Activated CD8-positive, alpha-beta memory T cell treated with anti-CD3 and anti-CD28 coated beads, Interleukin-2, amount 10 ng/mL, durations not matched to agents 7 days and 5 days (primary cell): ENCODE measurements around the gene BARX1. TPM values are rescaled to one million over a fixed set of nuclear protein-coding genes. Genes with fewer than 3 reads are reported as not detected.
A peak's percentile ranks its signal among the peaks of the same experiment; 100 is the strongest.

Experiments
- ATAC-seq: fragments of 150-1000 bp; cut with Tn5 transposase; one replicate; pipeline ENCODE4 v1.10.0; 2021; ENCODE audit warnings: moderate library complexity
- CTCF ChIA-PET: fragments of 350-600 bp; sonication (Branson Sonifier 250); formaldehyde crosslinking; loops from one replicate; lab custom pipeline; 2021; ENCODE audit warnings: antibody characterized with exemption; lab: Charles Lee
- DNase-seq: peaks from one replicate; pipeline ENCODE4 v3.0.0-alpha.2; 2020
- H3K27ac Mint-ChIP-seq: one replicate; pipeline ENCODE4 v1.8.0; 2021; ENCODE audit warnings: mild to moderate bottlenecking, mixed read lengths
- H3K27me3 Mint-ChIP-seq: one replicate; pipeline ENCODE4 v1.8.0; 2021; ENCODE audit warnings: mixed read lengths
- H3K36me3 Mint-ChIP-seq: one replicate; pipeline ENCODE4 v1.8.0; 2021; ENCODE audit warnings: mild to moderate bottlenecking, mixed read lengths
- H3K4me1 Mint-ChIP-seq: one replicate; pipeline ENCODE4 v1.8.0; 2021; ENCODE audit warnings: mixed read lengths
- H3K4me3 Mint-ChIP-seq: one replicate; pipeline ENCODE4 v1.8.0; 2021; ENCODE audit warnings: mild to moderate bottlenecking, moderate library complexity, mixed read lengths
- H3K9me3 Mint-ChIP-seq: one replicate; pipeline ENCODE4 v1.8.0; 2022; ENCODE audit warnings: low read depth, mixed read lengths
- total RNA-seq, 2 experiments: library from RNA; stranded (reverse); gene quantifications; one replicate each; pipeline ENCODE4 v1.2.3, GENCODE V29; 2021

Gene BARX1
- total RNA-seq, result not detected

- CTCF ChIA-PET, result interaction anchor here (0.9 kb wide), 1 partner anchor 7 kb away, joined by 3 read pairs; no protein-coding TSS in a partner anchor
- no peak for DNase-seq
- Mint-ChIP-seq H3K36me3 (peaks cover 3% of the 10 kb centered on the region), H3K4me1 (peaks cover 37% of the 10 kb centered on the region), H3K27me3 (peaks cover 83% of the 10 kb centered on the region), H3K27ac (no peak within 1 kb of the TSS), H3K9me3 (no peaks in the 10 kb centered on the region), H3K4me3 (peak within 1 kb of the TSS; percentile 61)
- ATAC-seq, result no peak
Measured at GRCh38 chr9:93955111-93955980, at the start of gene BARX1. Gene BARX1, minus strand, starts transcription at chr9:93955355. Its CDS starts 209 bp downstream, at chr9:93955146.

GRCh38 chr9:94002316-94003140, 47.4 kb upstream of the BARX1 start:
- H3K4me3 Mint-ChIP-seq, result no peak overlapping the region
- DNase-seq (peak; percentile 50), ATAC-seq (no peak)
- no peaks in the 10 kb centered on the region for H3K4me1 Mint-ChIP-seq
- CTCF ChIA-PET, result interaction anchor here (1.2 to 2.5 kb wide), 4 partner anchors 9 to 211 kb away, joined by 3 to 17 read pairs (median 6); no protein-coding TSS in a partner anchor
- H3K27me3 Mint-ChIP-seq, result peaks cover 22% of the 10 kb centered on the region
- H3K27ac Mint-ChIP-seq, result no peak overlapping the region
- H3K36me3 Mint-ChIP-seq, result no peaks in the 10 kb centered on the region
- no peaks in the 10 kb centered on the region for H3K9me3 Mint-ChIP-seq

- H3K9me3 Mint-ChIP-seq, result no peaks in the 10 kb centered on the region
- peaks cover 35% of the 10 kb centered on the region for H3K27me3 Mint-ChIP-seq
- H3K27ac Mint-ChIP-seq, result no peak overlapping the region
- ATAC-seq (no peak), DNase-seq (no peak)
- H3K4me3 Mint-ChIP-seq, result no peak overlapping the region
- H3K4me1 Mint-ChIP-seq, result no peaks in the 10 kb centered on the region
- CTCF ChIA-PET, result no interaction called here
- no peaks in the 10 kb centered on the region for H3K36me3 Mint-ChIP-seq
Measured at GRCh38 chr9:93996863-93997262, 41.7 kb upstream of the BARX1 start.

- Mint-ChIP-seq H3K36me3 (no peaks in the 10 kb centered on the region), H3K4me1 (no peaks in the 10 kb centered on the region), H3K27ac (no peak overlapping the region), H3K27me3 (peaks cover 37% of the 10 kb centered on the region), H3K9me3 (no peaks in the 10 kb centered on the region), H3K4me3 (no peak overlapping the region)
- DNase-seq (no peak), ATAC-seq (no peak)
- CTCF ChIA-PET, result no interaction called here
Measured at GRCh38 chr9:93996367-93996766, 41.2 kb upstream of the BARX1 start.

- H3K36me3 Mint-ChIP-seq, result no peaks in the 10 kb centered on the region
- H3K4me1 Mint-ChIP-seq, result no peaks in the 10 kb centered on the region
- no peak overlapping the region for H3K4me3 Mint-ChIP-seq
Measured at GRCh38 chr9:93994545-93994944, 39.4 kb upstream of the BARX1 start.

GRCh38 chr9:93994132-93994531, 39.0 kb upstream of the BARX1 start:
- H3K4me3 Mint-ChIP-seq, result no peak overlapping the region
- CTCF ChIA-PET, result interaction anchor here (1.9 kb wide), 1 partner anchor 19 kb away, joined by 7 read pairs; no protein-coding TSS in a partner anchor
- H3K27me3 Mint-ChIP-seq, result peaks cover 55% of the 10 kb centered on the region
- no peaks in the 10 kb centered on the region for H3K36me3 Mint-ChIP-seq
- no peak overlapping the region for H3K27ac Mint-ChIP-seq
- DNase-seq (no peak), ATAC-seq (no peak)
- H3K4me1 Mint-ChIP-seq, result no peaks in the 10 kb centered on the region
- H3K9me3 Mint-ChIP-seq, result peaks cover 5% of the 10 kb centered on the region

More at GRCh38 chr9:93994545-93994944, 39.4 kb upstream of the BARX1 start:
- peaks cover 51% of the 10 kb centered on the region for H3K27me3 Mint-ChIP-seq
- ATAC-seq (no peak), DNase-seq (no peak)
- peaks cover 5% of the 10 kb centered on the region for H3K9me3 Mint-ChIP-seq
- H3K27ac Mint-ChIP-seq, result no peak overlapping the region
- CTCF ChIA-PET, result interaction anchor here (1.4 kb wide), 1 partner anchor 19 kb away, joined by 6 read pairs; no protein-coding TSS in a partner anchor

GRCh38 chr9:93992830-93993229, 37.7 kb upstream of the BARX1 start:
- no peak overlapping the region for H3K4me3 Mint-ChIP-seq
- no peaks in the 10 kb centered on the region for H3K36me3 Mint-ChIP-seq
- CTCF ChIA-PET, result interaction anchor here (1.1 to 1.9 kb wide), 2 partner anchors 9 to 20 kb away, joined by 6 to 7 read pairs; no protein-coding TSS in a partner anchor
- ATAC-seq (no peak), DNase-seq (no peak)
- H3K27ac Mint-ChIP-seq, result no peak overlapping the region
- H3K27me3 Mint-ChIP-seq, result peaks cover 65% of the 10 kb centered on the region
- H3K4me1 Mint-ChIP-seq, result no peaks in the 10 kb centered on the region
- peaks cover 8% of the 10 kb centered on the region for H3K9me3 Mint-ChIP-seq

- no peak overlapping the region for H3K4me3 Mint-ChIP-seq
- no peaks in the 10 kb centered on the region for H3K4me1 Mint-ChIP-seq
- no peak overlapping the region for H3K27ac Mint-ChIP-seq
- peaks cover 13% of the 10 kb centered on the region for H3K9me3 Mint-ChIP-seq
- H3K27me3 Mint-ChIP-seq, result peaks cover 65% of the 10 kb centered on the region
- no peak for DNase-seq
- CTCF ChIA-PET, result no interaction called here
- H3K36me3 Mint-ChIP-seq, result peaks cover 2% of the 10 kb centered on the region
- no peak for ATAC-seq
Measured at GRCh38 chr9:93990448-93990847, 35.3 kb upstream of the BARX1 start.

GRCh38 chr9:93988056-93988455, 32.9 kb upstream of the BARX1 start:
- Mint-ChIP-seq H3K27me3 (peaks cover 59% of the 10 kb centered on the region), H3K36me3 (peaks cover 2% of the 10 kb centered on the region), H3K27ac (no peak overlapping the region), H3K9me3 (peaks cover 13% of the 10 kb centered on the region), H3K4me1 (no peaks in the 10 kb centered on the region), H3K4me3 (no peak overlapping the region)
- CTCF ChIA-PET, result no interaction called here
- DNase-seq (no peak), ATAC-seq (no peak)

- ATAC-seq, result no peak
- H3K27ac Mint-ChIP-seq, result no peak overlapping the region
- CTCF ChIA-PET, result no interaction called here
Measured at GRCh38 chr9:93984860-93985259, 29.7 kb upstream of the BARX1 start.

GRCh38 chr9:93983875-93984274, 28.7 kb upstream of the BARX1 start:
- Mint-ChIP-seq H3K4me1 (no peaks in the 10 kb centered on the region), H3K27ac (no peak overlapping the region), H3K27me3 (peaks cover 44% of the 10 kb centered on the region), H3K4me3 (no peak overlapping the region), H3K36me3 (peaks cover 2% of the 10 kb centered on the region), H3K9me3 (peaks cover 7% of the 10 kb centered on the region)
- DNase-seq, result no peak
- CTCF ChIA-PET, result no interaction called here
- no peak for ATAC-seq

More at GRCh38 chr9:93984860-93985259, 29.7 kb upstream of the BARX1 start:
- peaks cover 54% of the 10 kb centered on the region for H3K27me3 Mint-ChIP-seq
- peaks cover 8% of the 10 kb centered on the region for H3K9me3 Mint-ChIP-seq
- no peak overlapping the region for H3K4me3 Mint-ChIP-seq
- no peaks in the 10 kb centered on the region for H3K4me1 Mint-ChIP-seq
- peaks cover 2% of the 10 kb centered on the region for H3K36me3 Mint-ChIP-seq
- no peak for DNase-seq

- no peaks in the 10 kb centered on the region for H3K36me3 Mint-ChIP-seq
- H3K9me3 Mint-ChIP-seq, result no peaks in the 10 kb centered on the region
- H3K27me3 Mint-ChIP-seq, result peaks cover 24% of the 10 kb centered on the region
- no peak overlapping the region for H3K27ac Mint-ChIP-seq
- no peak for ATAC-seq
- CTCF ChIA-PET, result no interaction called here
- no peaks in the 10 kb centered on the region for H3K4me1 Mint-ChIP-seq
- no peak for DNase-seq
- no peak overlapping the region for H3K4me3 Mint-ChIP-seq
Measured at GRCh38 chr9:93979721-93980120, 24.6 kb upstream of the BARX1 start.

GRCh38 chr9:93978551-93978950, 23.4 kb upstream of the BARX1 start:
- DNase-seq (no peak), ATAC-seq (no peak)
- no peak overlapping the region for H3K4me3 Mint-ChIP-seq
- H3K36me3 Mint-ChIP-seq, result no peaks in the 10 kb centered on the region
- H3K4me1 Mint-ChIP-seq, result no peaks in the 10 kb centered on the region
- no peaks in the 10 kb centered on the region for H3K9me3 Mint-ChIP-seq
- H3K27ac Mint-ChIP-seq, result no peak overlapping the region
- CTCF ChIA-PET, result no interaction called here
- peaks cover 17% of the 10 kb centered on the region for H3K27me3 Mint-ChIP-seq
